Measurements from ENCODE around the gene PTK7. TPM values are rescaled to one million over a fixed set of nuclear protein-coding genes. Genes with fewer than 3 reads are reported as not detected.
"Not testable (repeated sequence)": the region's sequence is repeated elsewhere in the genome, so short reads cannot be mapped to it uniquely, and the experiment has no call there.

PTK7 gene
- total RNA-seq, 2 experiments from 2014 or later = 0.33 to 0.85 TPM

DNA sequence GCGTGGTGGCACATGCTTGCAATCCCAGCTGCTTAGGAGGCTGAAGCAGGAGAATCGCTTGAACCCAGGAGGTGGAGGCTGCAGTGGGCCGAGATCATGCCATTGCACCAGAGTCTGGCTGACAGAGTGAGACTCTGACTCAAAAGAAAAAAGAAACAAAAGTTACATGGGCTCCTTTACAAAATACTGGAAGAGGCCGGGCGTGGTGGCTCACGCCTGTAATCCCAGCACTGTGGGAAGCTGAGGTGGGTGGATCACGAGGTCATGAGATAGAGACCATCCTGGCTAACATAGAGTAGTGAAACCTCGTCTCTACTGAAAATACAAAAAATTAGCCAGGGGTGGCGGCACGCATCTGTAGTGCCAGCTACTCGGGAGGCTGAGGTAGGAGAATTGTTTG lies 63.9 kb downstream of the PTK7 start:
- peaks cover 15% of the 10 kb centered on the region for H3K4me1 Mint-ChIP-seq
- H3K36me3 Mint-ChIP-seq; H3K9me3 Mint-ChIP-seq (ENCODE audit: low read depth); ATAC-seq; CTCF ChIA-PET; DNase-seq; H3K4me3 Mint-ChIP-seq; H3K27ac Mint-ChIP-seq; H3K27me3 Mint-ChIP-seq: not testable (repeated sequence)

DNA sequence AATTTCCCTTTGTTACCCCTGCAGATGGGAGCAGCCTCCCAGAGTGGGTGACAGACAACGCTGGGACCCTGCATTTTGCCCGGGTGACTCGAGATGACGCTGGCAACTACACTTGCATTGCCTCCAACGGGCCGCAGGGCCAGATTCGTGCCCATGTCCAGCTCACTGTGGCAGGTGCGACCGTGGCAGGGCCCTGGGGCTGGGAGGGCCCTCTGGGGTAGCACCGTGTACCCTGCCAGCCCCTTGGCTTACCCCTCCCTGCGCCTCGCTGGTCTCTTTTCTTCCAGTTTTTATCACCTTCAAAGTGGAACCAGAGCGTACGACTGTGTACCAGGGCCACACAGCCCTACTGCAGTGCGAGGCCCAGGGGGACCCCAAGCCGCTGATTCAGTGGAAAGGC lies 65.5 kb downstream of the PTK7 start:
- CTCF ChIA-PET = interaction anchor here (1.6 to 4.6 kb wide), 2 partner anchors 70 to 241 kb away, joined by 5 to 63 read pairs; no protein-coding TSS in a partner anchor

DNA sequence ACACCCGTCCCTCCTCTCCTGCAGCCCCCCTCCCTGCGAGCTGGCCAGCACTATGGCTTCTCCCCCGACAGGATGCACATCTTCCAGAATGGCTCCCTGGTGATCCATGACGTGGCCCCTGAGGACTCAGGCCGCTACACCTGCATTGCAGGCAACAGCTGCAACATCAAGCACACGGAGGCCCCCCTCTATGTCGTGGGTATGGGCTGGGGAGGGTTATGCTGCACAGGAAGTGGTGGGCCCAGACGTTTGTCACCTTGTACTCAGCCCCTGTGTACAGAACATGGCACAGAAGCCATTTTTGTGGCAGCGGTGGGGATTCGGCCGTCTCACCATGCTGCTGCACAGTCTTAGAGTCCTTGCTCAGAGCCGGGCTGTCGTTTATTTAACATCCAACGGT lies 66.0 kb downstream of the PTK7 start:
- Mint-ChIP-seq H3K4me1 (peaks cover 15% of the 10 kb centered on the region), H3K9me3 (ENCODE audit: low read depth) (no peaks in the 10 kb centered on the region), H3K4me3 (no peak overlapping the region), H3K36me3 (no peaks in the 10 kb centered on the region), H3K27me3 (no peaks in the 10 kb centered on the region), H3K27ac (peak overlapping the region; percentile 52)
- CTCF ChIA-PET = interaction anchor here (0.6 to 4.6 kb wide), 11 partner anchors 11 to 334 kb away, joined by 3 to 63 read pairs (median 7); partner anchors contain the start of genes PEX6 and PPP2R5D
- ATAC-seq (no peak), DNase-seq (peak; percentile 45)

More for the DNA sequence above, 65.5 kb downstream of the PTK7 start:
- DNase-seq (no peak), ATAC-seq (no peak)
- Mint-ChIP-seq H3K36me3 (no peaks in the 10 kb centered on the region), H3K4me1 (peaks cover 15% of the 10 kb centered on the region), H3K9me3 (ENCODE audit: low read depth) (no peaks in the 10 kb centered on the region), H3K27ac (no peak overlapping the region), H3K4me3 (no peak overlapping the region), H3K27me3 (no peaks in the 10 kb centered on the region)

DNA sequence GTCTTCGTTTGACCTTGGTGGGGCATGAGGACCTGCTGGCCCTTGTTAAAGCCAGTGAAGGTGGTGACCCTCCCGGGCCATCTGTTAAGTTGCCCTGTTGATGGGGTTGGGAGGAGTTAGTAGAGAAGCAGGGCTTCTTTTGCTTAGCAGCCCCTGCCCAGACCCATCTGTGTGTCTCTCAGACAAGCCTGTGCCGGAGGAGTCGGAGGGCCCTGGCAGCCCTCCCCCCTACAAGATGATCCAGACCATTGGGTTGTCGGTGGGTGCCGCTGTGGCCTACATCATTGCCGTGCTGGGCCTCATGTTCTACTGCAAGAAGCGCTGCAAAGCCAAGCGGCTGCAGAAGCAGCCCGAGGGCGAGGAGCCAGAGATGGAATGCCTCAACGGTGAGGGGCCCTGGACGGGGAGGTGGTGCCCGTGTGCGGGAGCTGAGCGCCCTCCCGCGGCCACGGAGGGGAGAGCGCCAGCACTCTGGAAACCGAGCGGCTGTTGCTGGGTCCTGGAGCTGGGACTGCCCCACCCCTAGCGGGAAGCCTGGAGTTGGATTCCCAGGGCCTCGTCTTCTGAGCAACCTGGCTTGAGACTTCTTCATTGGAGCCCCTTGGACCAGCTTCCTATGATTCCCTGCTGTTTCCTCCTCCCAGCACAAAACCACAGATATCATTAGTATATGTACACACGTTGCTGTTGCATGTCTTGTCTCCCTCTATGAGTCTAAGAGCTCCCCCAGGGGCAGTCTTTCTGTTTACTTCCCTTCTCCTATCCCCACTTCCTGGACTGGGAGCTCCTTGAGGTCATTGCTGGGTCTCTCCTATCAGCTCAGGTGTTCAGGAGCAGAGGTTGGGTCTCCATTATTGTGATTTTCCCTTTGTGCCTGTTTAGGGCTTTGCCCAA lies 67.4 kb downstream of the PTK7 start:
- no peak overlapping the region for H3K4me3 Mint-ChIP-seq
- H3K4me1 Mint-ChIP-seq = peaks cover 18% of the 10 kb centered on the region
- H3K27ac Mint-ChIP-seq = peak overlapping the region; percentile 50
- DNase-seq (peak; percentile 85), ATAC-seq (peak; percentile 97)
- H3K36me3 Mint-ChIP-seq = no peaks in the 10 kb centered on the region
- peaks cover 3% of the 10 kb centered on the region for H3K27me3 Mint-ChIP-seq
- CTCF ChIA-PET = interaction anchor here (0.5 to 4.6 kb wide), 77 partner anchors 9 to 596 kb away, joined by 3 to 63 read pairs (median 5); partner anchors contain the start of genes CNPY3, CRIP3, CUL7 and CUL9
- no peaks in the 10 kb centered on the region for H3K9me3 Mint-ChIP-seq (ENCODE audit: low read depth)

DNA sequence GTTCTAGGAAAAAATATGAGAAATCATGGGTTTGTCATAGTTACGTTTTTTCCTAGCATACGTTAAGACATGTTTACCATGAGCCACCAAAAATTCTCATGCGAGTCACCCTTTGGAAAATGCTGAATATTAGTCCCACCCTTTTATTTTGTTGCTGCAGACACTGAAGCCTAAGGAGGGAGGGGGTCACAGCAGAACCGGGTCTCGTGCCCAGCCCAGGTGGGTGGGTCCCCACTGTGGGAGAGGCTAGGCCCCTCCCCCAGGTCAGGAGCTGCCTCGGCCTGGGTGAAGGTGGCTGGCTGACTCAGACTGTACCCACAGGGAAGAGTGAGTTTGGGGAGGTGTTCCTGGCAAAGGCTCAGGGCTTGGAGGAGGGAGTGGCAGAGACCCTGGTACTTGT lies 68.8 kb downstream of the PTK7 start:
- Mint-ChIP-seq H3K27me3 (peaks cover 4% of the 10 kb centered on the region), H3K9me3 (ENCODE audit: low read depth) (no peaks in the 10 kb centered on the region), H3K36me3 (no peaks in the 10 kb centered on the region), H3K4me1 (peaks cover 19% of the 10 kb centered on the region), H3K27ac (no peak overlapping the region), H3K4me3 (no peak overlapping the region)
- DNase-seq = no peak
- CTCF ChIA-PET = interaction anchor here (1.4 to 4.6 kb wide), 6 partner anchors 13 to 244 kb away, joined by 3 to 63 read pairs (median 12); partner anchors contain the start of genes KLHDC3 and MEA1
- no peak for ATAC-seq

DNA sequence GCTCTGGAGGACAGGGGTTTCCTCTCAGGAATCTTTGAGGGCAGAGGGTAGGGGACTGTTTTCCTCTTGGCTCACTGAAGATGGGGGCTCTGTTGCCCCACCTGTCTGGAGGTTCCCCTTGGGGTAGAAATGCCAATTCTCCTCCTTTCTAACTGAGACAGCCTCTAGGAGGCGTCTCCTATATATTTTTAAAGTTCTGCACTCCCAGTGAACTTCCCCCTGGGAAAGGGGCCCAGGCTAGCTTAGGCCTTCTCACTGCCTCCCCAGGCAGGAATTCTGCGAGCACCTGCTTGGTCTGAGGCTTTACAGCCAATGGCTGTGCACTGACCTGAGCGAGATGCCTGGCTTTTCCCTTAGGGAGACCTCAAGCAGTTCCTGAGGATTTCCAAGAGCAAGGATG lies 70.1 kb downstream of the PTK7 start:
- H3K4me3 Mint-ChIP-seq = no peak overlapping the region
- H3K36me3 Mint-ChIP-seq = no peaks in the 10 kb centered on the region
- H3K27me3 Mint-ChIP-seq = peaks cover 4% of the 10 kb centered on the region
- CTCF ChIA-PET = interaction anchor here (4.6 kb wide), 1 partner anchor 246 kb away, joined by 63 read pairs; no protein-coding TSS in a partner anchor
- H3K27ac Mint-ChIP-seq = no peak overlapping the region
- DNase-seq (no peak), ATAC-seq (no peak)
- H3K4me1 Mint-ChIP-seq = peaks cover 19% of the 10 kb centered on the region
- no peaks in the 10 kb centered on the region for H3K9me3 Mint-ChIP-seq (ENCODE audit: low read depth)

DNA sequence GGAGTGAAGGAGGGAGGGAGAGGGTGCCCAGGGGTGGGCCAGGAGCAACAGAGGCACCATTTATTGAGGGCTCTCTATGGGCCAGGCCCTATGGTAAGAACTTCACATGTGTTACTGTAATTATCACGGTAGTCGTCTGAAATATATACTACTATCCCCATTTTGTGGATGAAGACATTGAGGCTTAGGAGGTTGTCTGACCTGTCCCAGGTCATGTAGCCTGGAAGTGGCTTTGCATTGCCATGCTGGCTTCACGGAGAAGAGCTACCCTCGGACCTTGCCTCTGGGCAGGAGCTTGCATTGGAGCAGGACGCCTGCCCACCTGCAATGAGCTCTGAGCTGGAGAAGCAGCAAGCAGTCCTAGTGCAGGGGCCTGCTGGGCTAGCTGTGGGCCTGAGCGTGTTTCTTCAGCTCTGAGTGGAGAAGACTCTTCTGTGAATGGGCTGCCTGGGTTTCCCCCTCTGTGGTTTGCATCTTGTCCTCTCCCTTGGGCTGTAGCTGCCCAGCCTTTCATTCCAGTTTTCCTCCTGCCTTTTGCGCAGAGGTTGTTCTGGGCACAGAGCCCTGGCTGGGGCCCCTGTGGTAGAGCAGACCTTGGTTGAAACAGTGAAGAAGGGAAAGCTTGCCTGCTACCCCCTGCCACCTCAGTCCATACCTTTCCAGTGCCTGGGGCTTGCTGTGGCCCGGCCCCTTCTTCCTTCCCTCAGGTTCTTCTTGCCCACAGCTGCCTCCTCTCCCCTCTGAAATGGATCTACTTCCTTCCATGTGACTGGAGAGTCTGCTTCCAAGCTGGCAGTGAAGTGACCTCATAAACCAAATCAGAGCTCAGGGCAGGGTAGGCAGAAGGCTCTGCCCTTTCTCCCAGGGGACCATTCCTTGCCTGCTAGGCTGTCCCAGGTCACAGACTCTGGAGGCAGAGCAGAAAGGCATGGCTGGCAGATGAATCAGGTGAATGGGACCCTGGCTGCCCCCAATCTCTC lies 70.9 kb downstream of the PTK7 start:
- no peak overlapping the region for H3K4me3 Mint-ChIP-seq
- ATAC-seq (no peak), DNase-seq (no peak)
- H3K36me3 Mint-ChIP-seq = no peaks in the 10 kb centered on the region
- H3K27me3 Mint-ChIP-seq = peaks cover 4% of the 10 kb centered on the region
- peaks cover 18% of the 10 kb centered on the region for H3K4me1 Mint-ChIP-seq
- H3K9me3 Mint-ChIP-seq (ENCODE audit: low read depth) = no peaks in the 10 kb centered on the region
- H3K27ac Mint-ChIP-seq = no peak overlapping the region
- CTCF ChIA-PET = interaction anchor here (0.6 to 1.2 kb wide), 3 partner anchors 12 to 238 kb away, joined by 3 read pairs; no protein-coding TSS in a partner anchor

DNA sequence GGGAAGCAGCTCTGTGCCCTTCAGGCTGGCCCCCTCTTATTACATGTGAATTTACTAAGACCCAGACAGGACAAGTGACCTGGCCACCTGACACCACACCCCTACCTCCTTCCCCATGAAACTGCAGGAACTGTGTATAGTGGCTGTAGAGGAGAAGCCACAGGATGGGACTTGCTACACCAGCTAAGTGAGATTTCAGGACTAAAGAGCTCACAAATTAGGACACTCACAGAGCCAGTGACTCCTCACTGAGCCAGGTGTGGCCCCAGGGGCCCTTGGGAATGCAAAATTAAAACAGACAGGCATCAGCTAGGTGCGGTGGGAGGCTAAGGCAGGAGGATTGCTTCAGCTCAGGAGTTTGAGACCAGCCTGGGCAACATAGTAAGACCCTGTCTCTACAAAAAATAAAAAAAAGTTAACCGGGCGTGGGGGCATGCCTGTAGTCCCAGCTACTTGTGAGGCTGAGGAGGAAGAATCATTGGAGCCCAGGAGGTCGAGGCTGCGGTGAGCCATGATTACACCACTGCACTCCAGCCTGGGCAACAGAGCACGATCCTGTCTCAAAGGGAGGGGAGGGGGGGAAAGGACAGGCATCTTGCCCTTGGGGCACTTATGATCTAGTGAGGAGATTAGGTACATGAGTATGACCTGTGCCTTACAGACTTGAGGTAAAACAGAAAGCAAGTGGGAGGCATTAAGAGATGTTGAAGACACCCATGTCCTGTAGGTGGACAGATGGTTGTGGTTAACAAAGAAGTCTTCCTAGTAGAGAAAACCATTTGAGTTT lies 71.8 kb downstream of the PTK7 start:
- CTCF ChIA-PET = interaction anchor here (0.6 to 1.2 kb wide), 3 partner anchors 13 to 239 kb away, joined by 3 read pairs; no protein-coding TSS in a partner anchor
- ATAC-seq = no peak
- no peak overlapping the region for H3K27ac Mint-ChIP-seq
- no peaks in the 10 kb centered on the region for H3K9me3 Mint-ChIP-seq (ENCODE audit: low read depth)
- no peak overlapping the region for H3K4me3 Mint-ChIP-seq
- H3K4me1 Mint-ChIP-seq = peaks cover 14% of the 10 kb centered on the region
- no peaks in the 10 kb centered on the region for H3K36me3 Mint-ChIP-seq
- no peak for DNase-seq
- H3K27me3 Mint-ChIP-seq = peaks cover 4% of the 10 kb centered on the region

DNA sequence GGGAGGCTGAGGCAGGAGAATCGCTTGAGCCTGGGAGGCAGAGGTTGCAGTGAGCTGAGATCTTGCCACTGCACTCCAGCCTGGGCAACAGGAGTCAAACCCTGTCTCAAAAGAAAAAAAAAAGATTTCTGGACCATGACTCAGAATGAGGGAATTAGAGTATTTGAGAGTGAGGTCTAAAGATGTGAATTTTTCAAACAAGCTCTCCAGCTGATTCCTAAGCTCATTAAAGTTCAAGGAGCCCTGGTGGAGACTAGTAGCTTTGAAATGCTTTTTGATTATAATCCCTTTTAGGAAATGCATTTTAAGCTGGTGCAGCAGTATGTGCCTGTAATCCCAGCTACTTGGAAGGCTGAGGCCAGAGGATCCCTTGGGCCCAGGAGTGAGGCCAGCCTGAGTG lies 73.2 kb downstream of the PTK7 start:
- DNase-seq (no peak), ATAC-seq (no peak)
- CTCF ChIA-PET = interaction anchor here (1.1 to 1.2 kb wide), 2 partner anchors 9 to 21 kb away, joined by 3 read pairs; no protein-coding TSS in a partner anchor
- no peaks in the 10 kb centered on the region for H3K9me3 Mint-ChIP-seq (ENCODE audit: low read depth)
- peaks cover 4% of the 10 kb centered on the region for H3K27me3 Mint-ChIP-seq
- no peak overlapping the region for H3K27ac Mint-ChIP-seq
- no peak overlapping the region for H3K4me3 Mint-ChIP-seq
- peaks cover 4% of the 10 kb centered on the region for H3K4me1 Mint-ChIP-seq
- H3K36me3 Mint-ChIP-seq = no peaks in the 10 kb centered on the region

DNA sequence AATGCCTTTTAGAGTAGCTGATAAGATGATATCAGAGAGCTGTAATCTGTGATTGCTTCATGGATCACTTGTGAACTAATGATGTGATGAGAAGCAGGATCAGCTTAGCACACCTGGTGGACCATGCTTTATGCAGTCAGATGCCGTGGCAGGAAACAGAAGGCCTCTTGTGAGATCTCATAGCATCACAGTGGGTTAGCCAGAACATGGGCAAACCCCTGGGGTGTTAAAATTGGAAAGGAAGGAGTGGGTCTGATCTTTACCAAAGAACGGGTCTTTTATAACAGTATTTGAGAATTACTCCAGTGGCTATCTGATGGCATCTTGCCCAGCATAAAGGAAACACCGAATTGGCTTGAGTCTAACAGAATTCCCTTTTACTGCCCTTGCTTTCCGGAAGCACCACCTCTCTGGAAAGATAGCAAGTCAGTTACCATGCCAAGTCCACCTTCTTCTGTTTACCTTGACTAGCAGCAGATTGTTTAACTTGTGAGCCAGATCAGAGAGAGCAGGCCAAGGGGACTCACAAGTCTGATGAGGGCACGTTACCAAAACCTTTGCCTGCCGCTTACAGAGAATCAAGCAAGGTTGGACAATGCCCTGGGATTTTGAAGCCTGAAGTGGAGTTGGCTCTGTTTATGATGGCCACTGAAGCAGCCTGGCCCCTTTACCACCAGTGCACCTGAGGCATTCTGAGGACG lies 74.1 kb downstream of the PTK7 start:
- H3K27ac Mint-ChIP-seq = no peak overlapping the region
- H3K9me3 Mint-ChIP-seq (ENCODE audit: low read depth) = no peaks in the 10 kb centered on the region
- peaks cover 4% of the 10 kb centered on the region for H3K27me3 Mint-ChIP-seq
- DNase-seq (no peak), ATAC-seq (no peak)
- no peaks in the 10 kb centered on the region for H3K36me3 Mint-ChIP-seq
- H3K4me3 Mint-ChIP-seq = no peak overlapping the region
- CTCF ChIA-PET = interaction anchor here (1.1 kb wide), 1 partner anchor 81 kb away, joined by 3 read pairs; no protein-coding TSS in a partner anchor
- H3K4me1 Mint-ChIP-seq = peaks cover 4% of the 10 kb centered on the region

DNA sequence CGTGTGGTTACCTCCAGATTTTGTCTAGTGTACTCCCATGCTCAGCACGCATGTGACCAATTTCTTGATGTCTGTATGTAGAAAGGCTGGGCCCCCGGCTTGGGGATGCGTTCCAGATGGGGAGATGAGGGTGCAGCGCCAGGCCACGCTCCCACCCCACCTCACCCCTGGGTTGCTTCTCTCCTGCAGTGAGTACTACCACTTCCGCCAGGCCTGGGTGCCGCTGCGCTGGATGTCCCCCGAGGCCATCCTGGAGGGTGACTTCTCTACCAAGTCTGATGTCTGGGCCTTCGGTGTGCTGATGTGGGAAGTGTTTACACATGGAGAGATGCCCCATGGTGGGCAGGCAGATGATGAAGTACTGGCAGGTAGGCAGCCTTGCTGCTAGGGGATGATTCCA lies 83.5 kb downstream of the PTK7 start:
- CTCF ChIA-PET = interaction anchor here (2.8 kb wide), 1 partner anchor 16 kb away, joined by 18 read pairs; no protein-coding TSS in a partner anchor
- H3K27me3 Mint-ChIP-seq = no peaks in the 10 kb centered on the region
- H3K27ac Mint-ChIP-seq = no peak overlapping the region
- DNase-seq (no peak), ATAC-seq (no peak)
- no peaks in the 10 kb centered on the region for H3K4me1 Mint-ChIP-seq
- no peak overlapping the region for H3K4me3 Mint-ChIP-seq
- H3K36me3 Mint-ChIP-seq = no peaks in the 10 kb centered on the region
- H3K9me3 Mint-ChIP-seq (ENCODE audit: low read depth) = no peaks in the 10 kb centered on the region

DNA sequence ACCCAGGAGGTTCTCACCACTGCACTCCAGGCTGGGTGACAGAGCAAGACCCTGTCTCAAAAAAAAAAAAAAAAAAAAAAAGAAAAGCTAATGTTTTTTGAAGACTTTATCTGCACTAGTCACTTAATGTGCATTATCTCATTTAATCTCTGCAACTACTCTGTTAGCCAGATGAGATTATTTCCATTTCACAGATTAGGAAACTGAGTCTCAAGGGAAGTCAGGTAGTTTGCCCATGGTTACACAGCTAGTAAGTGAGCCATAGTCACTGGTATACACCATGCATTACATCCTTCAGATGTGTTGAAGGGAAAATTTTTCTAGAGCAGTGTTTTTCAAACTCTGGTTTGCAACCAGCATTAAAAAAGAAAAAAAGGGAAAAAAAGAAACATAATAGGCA lies 87.8 kb downstream of the PTK7 start:
- no peak for DNase-seq
- no peak overlapping the region for H3K27ac Mint-ChIP-seq
- H3K4me1 Mint-ChIP-seq = no peaks in the 10 kb centered on the region
- no peaks in the 10 kb centered on the region for H3K27me3 Mint-ChIP-seq
- no peak overlapping the region for H3K4me3 Mint-ChIP-seq
- CTCF ChIA-PET = interaction anchor here (0.8 to 1.2 kb wide), 4 partner anchors 10 to 212 kb away, joined by 3 to 4 read pairs (median 4); no protein-coding TSS in a partner anchor
- no peaks in the 10 kb centered on the region for H3K9me3 Mint-ChIP-seq (ENCODE audit: low read depth)
- H3K36me3 Mint-ChIP-seq = no peaks in the 10 kb centered on the region
- ATAC-seq = no peak
